Stimulated activated CD4-positive, alpha-beta T cell treated with anti-CD3 and anti-CD28 coated beads, Interleukin-1b, Interleukin-23, amount 100 ng/mL, for 1 hour (primary cell): ENCODE data around the gene SLC1A2.
"Not testable (repeated sequence)": the region's sequence is repeated elsewhere in the genome, so short reads cannot be mapped to it uniquely, and the experiment has no call there.

ENCODE experiments used
- DNase-seq, 2 donors: peaks; one replicate each; pipeline ENCODE4 v3.0.0-alpha.2; 2020; ENCODE audit warnings: low read depth in 2 of 2

The SLC1A2 gene

GRCh38 chr11:35242412-35243242, 176.7 kb downstream of the SLC1A2 start:
- no peak for DNase-seq

- DNase-seq, result no peak
Observed at GRCh38 chr11:35241531-35241930, 177.8 kb downstream of the SLC1A2 start.

- DNase-seq, result no peak
Observed at GRCh38 chr11:35241083-35241482, 178.3 kb downstream of the SLC1A2 start.

- DNase-seq, result no peak
Observed at GRCh38 chr11:35239471-35240075, 179.8 kb downstream of the SLC1A2 start.

- DNase-seq, result no peak
Observed at GRCh38 chr11:35238882-35239281, 180.5 kb downstream of the SLC1A2 start.

GRCh38 chr11:35237860-35238715, 181.3 kb downstream of the SLC1A2 start:
- peak in 1 of 2 donors; percentile 14 for DNase-seq

- no peak for DNase-seq
Observed at GRCh38 chr11:35237351-35237750, 182.0 kb downstream of the SLC1A2 start.

GRCh38 chr11:35236667-35237003, 182.7 kb downstream of the SLC1A2 start:
- no peak for DNase-seq

- peak in 1 of 2 donors; percentile 28 for DNase-seq
Observed at GRCh38 chr11:35235936-35236666, 183.3 kb downstream of the SLC1A2 start.

GRCh38 chr11:35235498-35235897, 183.9 kb downstream of the SLC1A2 start:
- no peak for DNase-seq

GRCh38 chr11:35235157-35235468, 184.2 kb downstream of the SLC1A2 start:
- DNase-seq, result no peak

GRCh38 chr11:35234460-35235156, 184.8 kb downstream of the SLC1A2 start:
- DNase-seq, result no peak

- DNase-seq, result no peak
Observed at GRCh38 chr11:35233518-35233917, 185.8 kb downstream of the SLC1A2 start.

GRCh38 chr11:35232891-35233330, 186.4 kb downstream of the SLC1A2 start:
- no peak for DNase-seq

- no peak for DNase-seq
Observed at GRCh38 chr11:35231076-35231860, 188.1 kb downstream of the SLC1A2 start.

- no peak for DNase-seq
Observed at GRCh38 chr11:35230388-35230787, 189.0 kb downstream of the SLC1A2 start.

GRCh38 chr11:35228328-35228725, 191.0 kb downstream of the SLC1A2 start:
- DNase-seq, result no peak

- DNase-seq, result no peak
Observed at GRCh38 chr11:35227576-35228327, 191.6 kb downstream of the SLC1A2 start.

- DNase-seq, result not testable (repeated sequence)
Observed at GRCh38 chr11:35226756-35227155, 192.6 kb downstream of the SLC1A2 start.
